HEK293 (cell line): ENCODE data around the gene CREB3L1.

Source experiments
- CTCF ChIA-PET: fragments of 350-600 bp; formaldehyde crosslinking; extraction: SDS; loops from one replicate; lab custom pipeline; 2021; ENCODE audit warnings: antibody characterized with exemption; lab: Yijun Ruan, JAX
- POLR2A ChIA-PET: fragments of 300-600 bp; formaldehyde crosslinking; extraction: SDS; loops from one replicate; lab custom pipeline; 2020; ENCODE audit warnings: antibody characterized with exemption, inconsistent platforms; lab: Yijun Ruan, JAX
- H3K27ac ChIP-seq: fragments of 200-500 bp; sonication (Bioruptor generic); 2 replicates; pipeline ENCODE4 v1.5.1; 2014; ENCODE audit warnings: low read depth, low read length, control low read depth, inconsistent platforms; ENCODE audit errors: extremely low read depth
- H3K36me3 ChIP-seq, 2 experiments: fragments of 200-500 bp in 1 of 2; sonication (Bioruptor generic) in 1 of 2; 1 replicate in 1 of 2; 2 replicates in 1 of 2; pipeline ENCODE4 v1.5.1; 2014 to 2017; ENCODE audit warnings: inconsistent platforms in 2 of 2, low read length in 2 of 2; ENCODE audit not compliant: control insufficient read depth in 2 of 2, insufficient read depth in 1 of 2
- H3K4me1 ChIP-seq: fragments of 200-500 bp; sonication (Bioruptor generic); 2 replicates; pipeline ENCODE4 v1.5.1; 2014; ENCODE audit warnings: mild to moderate bottlenecking, low read length, inconsistent platforms; ENCODE audit not compliant: control insufficient read depth, insufficient read depth
- H3K4me3 ChIP-seq: 2 replicates; pipeline ENCODE4 v1.5.1; 2011; ENCODE audit warnings: low read depth, mild to moderate bottlenecking, control low read depth, low read length, moderate library complexity
- H3K9me3 ChIP-seq: fragments of 200-500 bp; sonication (Bioruptor generic); 2 replicates; pipeline ENCODE4 v1.5.1; 2014; ENCODE audit warnings: low read depth, low read length, inconsistent platforms; ENCODE audit not compliant: control insufficient read depth, insufficient read depth
- BCL6B ChIP-seq: fragments of 450-650 bp; formaldehyde crosslinking; IDR thresholded peaks from 2 replicates; pipeline ENCODE4 v1.5.1; 2017; ENCODE audit warnings: missing biosample characterization, missing genetic modification characterization
- KLF16 ChIP-seq: fragments of 450-650 bp; formaldehyde crosslinking; IDR thresholded peaks from 2 replicates; pipeline ENCODE4 v1.5.1; 2017; ENCODE audit warnings: missing biosample characterization, missing genetic modification characterization
- KLF9 ChIP-seq: fragments of 450-650 bp; formaldehyde crosslinking; IDR thresholded peaks from 2 replicates; pipeline ENCODE4 v1.5.1; 2016; ENCODE audit warnings: missing biosample characterization, missing genetic modification characterization, low read depth
- MZF1 ChIP-seq: fragments of 450-650 bp; formaldehyde crosslinking; IDR thresholded peaks from 2 replicates; pipeline ENCODE4 v1.5.1; 2017; ENCODE audit warnings: missing biosample characterization, missing genetic modification characterization, borderline replicate concordance
- PRDM10 ChIP-seq: fragments of 450-650 bp; formaldehyde crosslinking; IDR thresholded peaks from 2 replicates; pipeline ENCODE4 v1.5.1; 2016; ENCODE audit warnings: missing biosample characterization, missing genetic modification characterization
- SP2 ChIP-seq: fragments of 450-650 bp; formaldehyde crosslinking; IDR thresholded peaks from 2 replicates; pipeline ENCODE4 v1.5.1; 2016; ENCODE audit warnings: missing biosample characterization, missing genetic modification characterization
- ZBTB17 ChIP-seq: fragments of 450-650 bp; formaldehyde crosslinking; IDR thresholded peaks from 2 replicates; pipeline ENCODE4 v1.5.1; 2016; ENCODE audit warnings: missing biosample characterization, missing genetic modification characterization
- ZBTB20 ChIP-seq: fragments of 450-650 bp; formaldehyde crosslinking; IDR thresholded peaks from 2 replicates; pipeline ENCODE4 v1.5.1; 2016; ENCODE audit warnings: missing biosample characterization, missing genetic modification characterization
- ZEB2 ChIP-seq: fragments of 450-650 bp; formaldehyde crosslinking; IDR thresholded peaks from 2 replicates; pipeline ENCODE4 v1.5.1; 2016; ENCODE audit warnings: missing biosample characterization, missing genetic modification characterization
- ZFP69B ChIP-seq: fragments of 450-650 bp; formaldehyde crosslinking; IDR thresholded peaks from 2 replicates; pipeline ENCODE4 v1.5.1; 2016; ENCODE audit warnings: missing biosample characterization, missing genetic modification characterization
- ZNF16 ChIP-seq: fragments of 450-650 bp; formaldehyde crosslinking; IDR thresholded peaks from 2 replicates; pipeline ENCODE4 v1.5.1; 2016; ENCODE audit warnings: low read depth, missing biosample characterization, missing genetic modification characterization
- ZNF169 ChIP-seq: fragments of 450-650 bp; formaldehyde crosslinking; IDR thresholded peaks from 2 replicates; pipeline ENCODE4 v1.5.1; 2016; ENCODE audit warnings: missing biosample characterization, missing genetic modification characterization
- ZNF19 ChIP-seq: fragments of 450-650 bp; formaldehyde crosslinking; IDR thresholded peaks from 2 replicates; pipeline ENCODE4; 2016; ENCODE audit warnings: missing biosample characterization, missing genetic modification characterization, low read depth
- ZNF341 ChIP-seq: fragments of 450-650 bp; formaldehyde crosslinking; IDR thresholded peaks from 2 replicates; pipeline ENCODE4; 2016; ENCODE audit warnings: low read depth, missing biosample characterization, missing genetic modification characterization
- ZNF449 ChIP-seq: fragments of 450-650 bp; formaldehyde crosslinking; IDR thresholded peaks from 2 replicates; pipeline ENCODE4 v1.5.1; 2017; ENCODE audit warnings: missing biosample characterization, mild to moderate bottlenecking, missing genetic modification characterization, moderate library complexity
- ZNF510 ChIP-seq: fragments of 450-650 bp; formaldehyde crosslinking; IDR thresholded peaks from 2 replicates; pipeline ENCODE4 v1.5.1; 2018; ENCODE audit warnings: mild to moderate bottlenecking, missing genetic modification characterization, missing biosample characterization; ENCODE audit not compliant: insufficient replicate concordance
- ZNF521 ChIP-seq: fragments of 450-650 bp; formaldehyde crosslinking; IDR thresholded peaks from 2 replicates; pipeline ENCODE4 v1.5.1; 2017; ENCODE audit warnings: missing biosample characterization, mild to moderate bottlenecking, missing genetic modification characterization
- ZNF580 ChIP-seq: fragments of 450-650 bp; formaldehyde crosslinking; IDR thresholded peaks from 2 replicates; pipeline ENCODE4 v1.5.1; 2016; ENCODE audit warnings: missing biosample characterization, missing genetic modification characterization
- ZNF621 ChIP-seq: fragments of 450-650 bp; formaldehyde crosslinking; IDR thresholded peaks from 2 replicates; pipeline ENCODE4 v1.5.1; 2017; ENCODE audit warnings: missing biosample characterization, missing genetic modification characterization
- ZNF660 ChIP-seq: fragments of 450-650 bp; IDR thresholded peaks from 2 replicates; pipeline ENCODE4 v1.5.1; 2018; ENCODE audit warnings: missing biosample characterization, mild to moderate bottlenecking, missing genetic modification characterization
- ZNF701 ChIP-seq: fragments of 450-650 bp; formaldehyde crosslinking; IDR thresholded peaks from 2 replicates; pipeline ENCODE4 v1.5.1; 2016; ENCODE audit warnings: missing biosample characterization, missing genetic modification characterization
- ZNF837 ChIP-seq: fragments of 450-650 bp; formaldehyde crosslinking; IDR thresholded peaks from 2 replicates; pipeline ENCODE4 v1.5.1; 2016; ENCODE audit warnings: missing biosample characterization, missing genetic modification characterization
- ZNF843 ChIP-seq: fragments of 450-650 bp; formaldehyde crosslinking; IDR thresholded peaks from 2 replicates; pipeline ENCODE4 v1.5.1; 2016; ENCODE audit warnings: missing biosample characterization, missing genetic modification characterization
- ZSCAN16 ChIP-seq: fragments of 450-650 bp; formaldehyde crosslinking; IDR thresholded peaks from 2 replicates; pipeline ENCODE4 v1.5.1; 2016; ENCODE audit warnings: missing biosample characterization, missing genetic modification characterization

The CREB3L1 gene

GRCh38 chr11:46242041-46242951, 35.2 kb upstream of the CREB3L1 start:
- no peak for TF ChIP-seq ZBTB17 (tag by site-specific recombination)
- TF ChIP-seq ZNF701 = no peak
- no peak for TF ChIP-seq ZNF510 (tag by site-specific recombination)
- TF ChIP-seq, all 188 proteins: peak for 0
- POLR2A ChIA-PET = interaction anchor here (0.8 to 2.2 kb wide), 9 partner anchors 11 to 121 kb away, joined by 3 to 28 read pairs (median 6); partner anchors contain the start of genes CREB3L1 and PHF21A

GRCh38 chr11:46242952-46243795, 34.3 kb upstream of the CREB3L1 start:
- H3K27ac ChIP-seq = peak overlapping the region; percentile 52
- ChIA-PET CTCF (interaction anchor here (0.6 to 19.5 kb wide), 17 partner anchors 10 to 1307 kb away, joined by 3 to 451 read pairs (median 3); no protein-coding TSS in a partner anchor), POLR2A (interaction anchor here (0.7 to 2.2 kb wide), 21 partner anchors 10 to 146 kb away, joined by 3 to 28 read pairs (median 4); partner anchors contain the start of genes CREB3L1 and PHF21A)
- peak overlapping the region; percentile 51 for H3K4me3 ChIP-seq
- H3K4me1 ChIP-seq = peaks cover 2% of the 10 kb centered on the region; the same call in 1 of the 2 replicates
- no peaks in the 10 kb centered on the region for H3K9me3 ChIP-seq
- no peaks in the 10 kb centered on the region for H3K36me3 ChIP-seq
- peak; percentile 54; the same call in 1 of the 2 replicates for TF ChIP-seq PRDM10 (tag by site-specific recombination)
- no peak for TF ChIP-seq ZNF16 (tag by site-specific recombination)
- no peak for TF ChIP-seq ZNF19 (tag by site-specific recombination)
- TF ChIP-seq ZNF660 (tag by site-specific recombination) = peak; percentile 45; the same call in 1 of the 2 replicates
- TF ChIP-seq ZNF843 (tag by site-specific recombination) = 0 out of 2 replicates have a peak, but pooled peaks have one; percentile 15
- TF ChIP-seq ZNF621 (tag by site-specific recombination) = no peak
- TF ChIP-seq ZEB2 (tag by site-specific recombination) = peak; percentile 67; the same call in 1 of the 2 replicates
- no peak for TF ChIP-seq ZNF169
- peak; percentile 91 for TF ChIP-seq BCL6B (tag by site-specific recombination)
- no peak for TF ChIP-seq ZNF521 (tag by site-specific recombination)
- peak; percentile 39; the same call in 1 of the 2 replicates for TF ChIP-seq ZFP69B (tag by site-specific recombination)
- TF ChIP-seq KLF9 = peak; percentile 89
- TF ChIP-seq KLF16 = peak; percentile 24; the same call in 1 of the 2 replicates
- TF ChIP-seq ZNF580 (tag by site-specific recombination) = 0 out of 2 replicates have a peak, but pooled peaks have one; percentile 27
- peak; percentile 59 for TF ChIP-seq SP2 (tag by site-specific recombination)
- peak; percentile 63; the same call in 1 of the 2 replicates for TF ChIP-seq ZNF449 (tag by site-specific recombination)
- TF ChIP-seq MZF1 = peak; percentile 39; the same call in 1 of the 2 replicates
- peak; percentile 59; the same call in 1 of the 2 replicates for TF ChIP-seq ZSCAN16 (tag by site-specific recombination)
- TF ChIP-seq ZNF837 (tag by site-specific recombination) = no peak
- peak; percentile 59; the same call in 1 of the 2 replicates for TF ChIP-seq ZBTB20 (tag by site-specific recombination)
- peak; percentile 93 for TF ChIP-seq ZNF341 (tag by site-specific recombination)

More at GRCh38 chr11:46242041-46242951, 35.2 kb upstream of the CREB3L1 start:
- Histone ChIP-seq H3K4me3 (peak overlapping the region; percentile 51; the same call in 1 of the 2 replicates), H3K9me3 (no peaks in the 10 kb centered on the region), H3K36me3 (no peaks in the 10 kb centered on the region), H3K4me1 (peaks cover 2% of the 10 kb centered on the region; the same call in 1 of the 2 replicates), H3K27ac (peak overlapping the region; percentile 52)
- CTCF ChIA-PET = interaction anchor here (0.6 to 19.5 kb wide), 12 partner anchors 9 to 278 kb away, joined by 3 to 451 read pairs (median 4); no protein-coding TSS in a partner anchor
